Measurements from ENCODE around the gene RYR2.

The RYR2 gene

DNA sequence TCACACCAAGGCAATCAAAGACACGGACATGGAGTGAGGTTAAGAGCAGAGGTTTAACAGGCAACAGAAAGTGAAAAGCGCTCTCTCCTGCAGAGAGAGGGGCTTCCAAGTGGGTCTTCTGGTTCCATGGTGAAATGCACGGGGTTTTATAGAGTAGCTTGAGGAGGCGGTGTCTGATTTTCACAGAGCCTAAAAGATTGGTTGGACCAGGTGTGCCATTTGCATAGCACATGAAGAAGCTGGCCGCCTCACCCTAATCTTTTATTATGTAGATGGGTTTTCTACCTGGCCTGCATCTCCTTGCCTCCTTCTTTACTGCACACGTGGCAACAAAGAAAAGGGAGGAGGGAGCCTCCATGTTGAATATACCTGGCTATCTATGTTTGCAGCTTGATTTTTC, 197.3 kb downstream of the RYR2 start:
- DNase-seq (ENCODE audit: low spot score) = no peak
- TF ChIP-seq, protein P1, sequence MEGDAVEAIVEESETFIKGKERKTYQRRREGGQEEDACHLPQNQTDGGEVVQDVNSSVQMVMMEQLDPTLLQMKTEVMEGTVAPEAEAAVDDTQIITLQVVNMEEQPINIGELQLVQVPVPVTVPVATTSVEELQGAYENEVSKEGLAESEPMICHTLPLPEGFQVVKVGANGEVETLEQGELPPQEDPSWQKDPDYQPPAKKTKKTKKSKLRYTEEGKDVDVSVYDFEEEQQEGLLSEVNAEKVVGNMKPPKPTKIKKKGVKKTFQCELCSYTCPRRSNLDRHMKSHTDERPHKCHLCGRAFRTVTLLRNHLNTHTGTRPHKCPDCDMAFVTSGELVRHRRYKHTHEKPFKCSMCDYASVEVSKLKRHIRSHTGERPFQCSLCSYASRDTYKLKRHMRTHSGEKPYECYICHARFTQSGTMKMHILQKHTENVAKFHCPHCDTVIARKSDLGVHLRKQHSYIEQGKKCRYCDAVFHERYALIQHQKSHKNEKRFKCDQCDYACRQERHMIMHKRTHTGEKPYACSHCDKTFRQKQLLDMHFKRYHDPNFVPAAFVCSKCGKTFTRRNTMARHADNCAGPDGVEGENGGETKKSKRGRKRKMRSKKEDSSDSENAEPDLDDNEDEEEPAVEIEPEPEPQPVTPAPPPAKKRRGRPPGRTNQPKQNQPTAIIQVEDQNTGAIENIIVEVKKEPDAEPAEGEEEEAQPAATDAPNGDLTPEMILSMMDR (IDR thresholded peaks at IDR 0.05) = no peak
- Histone ChIP-seq H3K4me3 (no peak overlapping the region), H3K27ac (no peak overlapping the region)

DNA sequence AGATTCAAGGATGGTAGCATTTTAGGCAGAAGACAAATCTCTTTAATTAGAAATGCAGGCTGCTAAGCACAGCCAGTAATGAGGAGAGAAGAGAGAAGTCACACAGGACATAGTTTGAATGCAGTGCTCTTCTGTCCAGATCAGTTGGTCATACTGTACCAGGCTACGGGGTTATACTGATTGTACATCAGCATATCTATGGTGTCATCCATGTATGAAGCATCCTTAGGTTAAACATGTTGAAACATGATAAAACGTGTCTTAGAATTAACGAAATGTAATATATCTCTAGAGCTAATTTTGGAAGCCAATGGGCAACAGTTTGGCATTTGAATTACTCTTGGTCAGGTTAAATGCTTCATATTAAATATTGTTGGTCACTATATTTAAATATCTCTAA, 199.1 kb downstream of the RYR2 start:
- Histone ChIP-seq H3K27ac (no peak overlapping the region), H3K4me3 (no peak overlapping the region)
- no peak for DNase-seq (ENCODE audit: low spot score)
- TF ChIP-seq, protein P1 (IDR thresholded peaks at IDR 0.05) = no peak

DNA sequence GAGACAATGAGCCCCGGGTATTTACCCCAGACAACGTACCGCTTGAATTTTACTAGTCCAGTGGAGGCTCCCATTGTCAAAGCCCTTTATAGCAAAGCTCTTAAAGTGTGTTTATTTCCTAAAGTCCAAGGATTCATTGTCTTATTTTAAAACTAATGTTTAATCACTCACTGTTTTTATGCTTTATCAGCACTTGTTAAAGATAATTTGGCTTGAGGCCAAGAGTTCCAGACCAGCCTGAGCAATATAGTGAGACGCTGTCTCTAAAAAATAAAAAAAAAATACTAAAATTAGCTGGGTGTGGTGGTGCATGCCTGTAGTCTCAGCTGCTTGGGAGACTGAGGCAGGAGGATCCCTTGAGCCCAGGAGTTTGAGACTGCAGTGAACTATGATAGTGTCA, 202.8 kb downstream of the RYR2 start:
- TF ChIP-seq, protein P1 (IDR thresholded peaks at IDR 0.05) = no peak
- Histone ChIP-seq H3K27ac (no peak overlapping the region), H3K4me3 (no peak overlapping the region)
- DNase-seq (ENCODE audit: low spot score) = no peak

DNA sequence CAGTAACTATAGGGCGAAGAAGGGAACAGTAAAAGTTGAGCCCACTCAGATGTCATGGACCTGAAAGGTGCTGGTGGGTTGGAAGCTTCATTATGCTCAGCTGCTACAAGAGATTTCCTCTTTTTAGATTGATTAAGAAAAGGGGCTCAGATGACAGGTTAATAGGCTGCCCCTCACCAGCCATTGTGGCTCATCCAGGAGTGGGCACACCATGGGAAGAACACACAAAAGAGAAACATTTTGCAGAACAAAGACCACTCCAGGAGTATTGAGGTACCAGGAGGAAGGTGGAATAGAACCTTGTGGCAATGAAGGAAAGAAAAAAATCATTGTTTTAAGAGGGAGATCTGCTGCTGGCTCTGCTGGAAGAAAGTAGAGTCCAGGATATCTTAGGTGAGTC, 205.5 kb downstream of the RYR2 start:
- DNase-seq (ENCODE audit: low spot score) = no peak
- Histone ChIP-seq H3K27ac (no peak overlapping the region), H3K4me3 (no peak overlapping the region)
- TF ChIP-seq, protein P1 (IDR thresholded peaks at IDR 0.05) = no peak

DNA sequence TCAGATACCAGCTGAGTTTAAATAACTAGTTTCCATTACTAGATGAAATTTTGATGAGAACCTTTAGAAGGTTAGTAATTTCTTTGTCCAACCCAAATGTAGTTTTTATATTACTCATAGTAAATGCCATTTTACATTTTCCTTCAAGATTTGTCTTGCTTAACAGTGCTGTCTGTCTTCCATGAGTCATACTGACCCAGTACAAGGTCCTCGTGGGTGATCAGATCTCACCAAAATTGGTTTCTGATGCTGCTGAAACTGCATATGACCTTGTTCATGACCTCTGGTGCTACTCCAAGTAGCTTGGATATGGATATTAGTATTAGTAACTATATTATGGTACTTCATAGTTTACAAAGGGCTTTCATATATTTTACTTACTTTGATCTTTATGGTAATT, 207.1 kb downstream of the RYR2 start:
- TF ChIP-seq, protein P1 (IDR thresholded peaks at IDR 0.05) = no peak
- DNase-seq (ENCODE audit: low spot score) = no peak
- Histone ChIP-seq H3K27ac (no peak overlapping the region), H3K4me3 (no peak overlapping the region)

DNA sequence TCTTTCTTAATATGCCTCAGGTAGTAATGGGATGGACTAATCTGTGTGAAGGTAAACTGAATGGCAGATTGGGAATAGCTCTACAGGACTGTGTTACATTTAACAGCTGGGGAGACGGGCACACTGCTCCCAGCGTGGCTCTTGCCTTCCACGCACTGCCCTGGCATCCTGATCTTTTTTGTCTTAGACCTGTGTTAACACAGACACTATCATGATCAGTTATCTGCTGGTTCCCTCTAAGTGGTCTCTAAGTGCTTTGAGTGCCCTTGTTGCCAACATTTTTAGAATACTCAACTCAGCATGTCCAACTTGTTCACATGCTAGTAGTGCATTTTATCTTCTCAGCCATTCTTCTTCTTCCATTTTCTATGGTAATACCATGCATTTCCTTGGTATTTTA, 208.1 kb downstream of the RYR2 start:
- no peak overlapping the region for H3K27ac ChIP-seq
- no peak for DNase-seq (ENCODE audit: low spot score)
- H3K4me3 ChIP-seq = no peak overlapping the region
- TF ChIP-seq, protein P1 (IDR thresholded peaks at IDR 0.05) = no peak

DNA sequence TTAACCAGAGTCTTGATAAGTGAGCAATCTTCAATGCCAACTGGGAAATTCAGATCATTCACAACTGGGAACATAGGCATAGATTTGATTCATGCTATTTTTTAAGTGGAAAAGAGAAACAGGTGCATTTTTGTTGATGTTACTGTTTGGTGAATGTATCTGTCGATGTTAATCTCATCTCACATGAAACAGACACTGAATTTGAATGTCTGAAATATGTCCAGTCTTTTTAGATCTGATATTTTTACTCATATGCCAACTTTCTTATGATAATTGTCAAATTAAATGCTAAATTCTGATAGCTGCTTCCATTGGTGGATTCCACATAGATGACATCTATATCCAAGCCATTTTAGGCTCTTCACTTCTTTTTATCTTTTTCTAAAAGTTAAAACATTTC, 213.1 kb downstream of the RYR2 start:
- H3K27ac ChIP-seq = no peak overlapping the region
- TF ChIP-seq, protein P1 (IDR thresholded peaks at IDR 0.05) = no peak

More for the DNA sequence above, 213.1 kb downstream of the RYR2 start:
- DNase-seq (ENCODE audit: low spot score) = no peak
- no peak overlapping the region for H3K4me3 ChIP-seq
